DND-41 (cell line): ENCODE data around the gene DNER.

ENCODE experiments used
- ATAC-seq: fragments of 200-7000 bp; cut with Tn5 transposase; 3 replicates; pipeline ENCODE4 v1.9.1; 2021; ENCODE audit warnings: low read depth; ENCODE audit not compliant: insufficient read depth
- DNase-seq: peaks from one replicate; pipeline ENCODE4 v3.0.0-alpha.2; 2020
- H2AFZ ChIP-seq: 2 replicates; pipeline ENCODE4 v1.6.0; 2012; ENCODE audit warnings: low read depth, low read length
- H3K27ac ChIP-seq: 2 replicates; pipeline ENCODE4 v1.5.1; 2012; ENCODE audit warnings: low read length, inconsistent platforms
- H3K27me3 ChIP-seq: fragments of 200-600 bp; sonication (generic); 2 replicates; pipeline ENCODE4 v1.6.0; 2012; ENCODE audit warnings: low read length, mild to moderate bottlenecking, inconsistent platforms; ENCODE audit not compliant: insufficient read depth, poor library complexity
- H3K36me3 ChIP-seq: 2 replicates; pipeline ENCODE4 v1.5.1; 2012; ENCODE audit warnings: low read length, inconsistent platforms; ENCODE audit not compliant: insufficient read depth
- H3K4me1 ChIP-seq: 2 replicates; pipeline ENCODE4 v1.5.1; 2012; ENCODE audit warnings: mild to moderate bottlenecking, low read length; ENCODE audit not compliant: insufficient read depth
- H3K4me2 ChIP-seq: 2 replicates; pipeline ENCODE4 v1.6.0; 2012; ENCODE audit warnings: mild to moderate bottlenecking, moderate library complexity, low read length, inconsistent platforms; ENCODE audit not compliant: insufficient read depth
- H3K4me3 ChIP-seq, 2 experiments: fragments of 200-600 bp in 1 of 2; shearing (Covaris generic) in 1 of 2; 2 replicates each; pipeline ENCODE4 v1.5.1; 2012 to 2016; ENCODE audit warnings: inconsistent platforms in 2 of 2, low read length in 2 of 2, mild to moderate bottlenecking in 2 of 2, low read depth in 1 of 2, moderate library complexity in 1 of 2
- H3K79me2 ChIP-seq: 2 replicates; pipeline ENCODE4 v1.6.0; 2012; ENCODE audit warnings: low read length, inconsistent platforms; ENCODE audit not compliant: insufficient read depth
- H3K9ac ChIP-seq: 2 replicates; pipeline ENCODE4 v1.6.0; 2012; ENCODE audit warnings: low read depth, mild to moderate bottlenecking, inconsistent platforms, low read length, moderate library complexity
- H3K9me3 ChIP-seq: 2 replicates; pipeline ENCODE4 v1.5.1; 2012; ENCODE audit warnings: low read length, moderate library complexity, mild to moderate bottlenecking, inconsistent platforms; ENCODE audit not compliant: insufficient read depth, severe bottlenecking
- H4K20me1 ChIP-seq: 2 replicates; pipeline ENCODE4 v1.6.0; 2012; ENCODE audit warnings: low read length; ENCODE audit not compliant: insufficient read depth
- EZH2 ChIP-seq: IDR thresholded peaks from 3 replicates; pipeline ENCODE4 v1.6.1; 2012; ENCODE audit warnings: borderline replicate concordance, low read depth, mild to moderate bottlenecking, moderate library complexity, low read length, inconsistent platforms; ENCODE audit not compliant: severe bottlenecking
- TF ChIP-seq, protein P1 (sequence below): IDR thresholded peaks from 2 replicates; pipeline ENCODE4 v1.5.1; 2012; ENCODE audit warnings: borderline replicate concordance, low read length, moderate library complexity, mild to moderate bottlenecking; ENCODE audit not compliant: poor library complexity, severe bottlenecking; ENCODE audit errors: extremely low read depth

DNER gene

DNA sequence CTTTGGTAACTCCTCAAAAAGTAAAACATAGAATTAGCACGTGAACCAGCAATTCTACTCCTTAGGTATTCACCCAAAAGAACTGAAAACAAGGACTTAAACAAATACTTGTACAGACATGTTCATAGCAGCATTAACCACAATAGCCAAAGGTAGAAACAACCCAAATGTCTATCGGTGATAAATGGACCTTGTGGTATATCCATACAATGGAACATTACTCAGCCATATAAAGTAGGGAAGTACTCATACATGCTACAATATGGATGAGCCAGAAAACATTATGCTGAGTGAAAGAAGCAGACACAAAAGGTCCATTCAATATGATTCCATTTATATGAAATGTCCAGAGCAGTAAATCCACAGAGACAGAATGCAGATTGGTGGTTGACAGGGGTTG, 182.8 kb downstream of the DNER start:
- no peaks in the 10 kb centered on the region for H4K20me1 ChIP-seq
- H3K27me3 ChIP-seq: no peaks in the 10 kb centered on the region
- H3K4me1 ChIP-seq: no peaks in the 10 kb centered on the region
- no peak overlapping the region for H3K9ac ChIP-seq
- H3K9me3 ChIP-seq: no peaks in the 10 kb centered on the region
- H3K27ac ChIP-seq: no peak overlapping the region
- no peaks in the 10 kb centered on the region for H3K36me3 ChIP-seq
- TF ChIP-seq, protein P1, sequence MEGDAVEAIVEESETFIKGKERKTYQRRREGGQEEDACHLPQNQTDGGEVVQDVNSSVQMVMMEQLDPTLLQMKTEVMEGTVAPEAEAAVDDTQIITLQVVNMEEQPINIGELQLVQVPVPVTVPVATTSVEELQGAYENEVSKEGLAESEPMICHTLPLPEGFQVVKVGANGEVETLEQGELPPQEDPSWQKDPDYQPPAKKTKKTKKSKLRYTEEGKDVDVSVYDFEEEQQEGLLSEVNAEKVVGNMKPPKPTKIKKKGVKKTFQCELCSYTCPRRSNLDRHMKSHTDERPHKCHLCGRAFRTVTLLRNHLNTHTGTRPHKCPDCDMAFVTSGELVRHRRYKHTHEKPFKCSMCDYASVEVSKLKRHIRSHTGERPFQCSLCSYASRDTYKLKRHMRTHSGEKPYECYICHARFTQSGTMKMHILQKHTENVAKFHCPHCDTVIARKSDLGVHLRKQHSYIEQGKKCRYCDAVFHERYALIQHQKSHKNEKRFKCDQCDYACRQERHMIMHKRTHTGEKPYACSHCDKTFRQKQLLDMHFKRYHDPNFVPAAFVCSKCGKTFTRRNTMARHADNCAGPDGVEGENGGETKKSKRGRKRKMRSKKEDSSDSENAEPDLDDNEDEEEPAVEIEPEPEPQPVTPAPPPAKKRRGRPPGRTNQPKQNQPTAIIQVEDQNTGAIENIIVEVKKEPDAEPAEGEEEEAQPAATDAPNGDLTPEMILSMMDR: no peak
- no peak for TF ChIP-seq EZH2
- no peak overlapping the region for H3K4me2 ChIP-seq
- ATAC-seq: no peak
- no peak overlapping the region for H3K4me3 ChIP-seq
- no peaks in the 10 kb centered on the region for H3K79me2 ChIP-seq
- DNase-seq: no peak
- no peak overlapping the region for H2AFZ ChIP-seq

DNA sequence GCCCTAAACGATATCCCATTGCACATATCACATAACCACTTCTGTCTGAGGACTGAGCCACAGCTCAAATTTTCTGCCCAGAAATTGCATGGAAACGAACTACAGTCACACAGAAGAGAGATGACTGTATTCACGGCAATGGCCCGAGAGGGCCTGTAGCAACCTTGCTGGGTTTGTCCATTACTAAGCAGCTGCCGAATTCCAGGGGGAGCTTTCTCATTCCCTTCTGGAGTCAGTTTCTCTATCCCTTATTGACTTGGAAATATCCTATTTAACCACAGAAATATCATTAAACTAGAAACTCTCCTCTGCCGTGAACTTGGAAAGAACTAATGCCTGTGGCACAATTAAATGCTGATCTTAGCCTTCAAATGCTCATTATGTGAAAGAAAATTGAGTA, 183.9 kb downstream of the DNER start:
- H3K9ac ChIP-seq: no peak overlapping the region
- H3K4me3 ChIP-seq: no peak overlapping the region
- TF ChIP-seq EZH2: no peak
- TF ChIP-seq, protein P1: no peak
- H3K27me3 ChIP-seq: no peaks in the 10 kb centered on the region
- H3K36me3 ChIP-seq: no peaks in the 10 kb centered on the region
- no peaks in the 10 kb centered on the region for H3K79me2 ChIP-seq
- no peaks in the 10 kb centered on the region for H3K9me3 ChIP-seq
- H3K27ac ChIP-seq: no peak overlapping the region
- DNase-seq (no peak), ATAC-seq (no peak)
- H3K4me2 ChIP-seq: no peak overlapping the region
- H4K20me1 ChIP-seq: no peaks in the 10 kb centered on the region
- H3K4me1 ChIP-seq: no peaks in the 10 kb centered on the region
- H2AFZ ChIP-seq: no peak overlapping the region

DNA sequence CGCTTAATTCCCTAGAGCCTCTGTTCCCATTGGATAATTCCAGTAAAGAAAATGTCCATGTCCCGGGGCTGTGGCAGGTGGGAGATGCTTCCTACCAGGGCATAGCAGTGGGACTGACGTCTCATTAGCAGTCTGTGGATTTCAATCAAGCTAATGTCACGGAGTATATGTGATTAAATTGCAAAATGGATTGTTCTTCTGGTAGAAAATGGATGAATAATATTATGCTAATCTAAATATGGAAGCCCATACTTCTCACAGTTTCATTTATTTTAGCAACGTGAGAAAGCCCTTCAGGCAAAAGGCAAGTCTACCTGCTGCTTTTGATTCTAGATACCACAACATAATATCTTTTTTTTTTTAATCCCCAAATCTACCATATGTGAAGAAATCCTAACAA, 185.5 kb downstream of the DNER start:
- H3K9ac ChIP-seq: no peak overlapping the region
- H2AFZ ChIP-seq: no peak overlapping the region
- H4K20me1 ChIP-seq: no peaks in the 10 kb centered on the region
- DNase-seq (no peak), ATAC-seq (no peak)
- no peaks in the 10 kb centered on the region for H3K4me1 ChIP-seq
- H3K79me2 ChIP-seq: no peaks in the 10 kb centered on the region
- H3K36me3 ChIP-seq: no peaks in the 10 kb centered on the region
- no peak overlapping the region for H3K4me3 ChIP-seq
- TF ChIP-seq EZH2: no peak
- TF ChIP-seq, protein P1: no peak
- no peak overlapping the region for H3K4me2 ChIP-seq
- no peak overlapping the region for H3K27ac ChIP-seq
- no peaks in the 10 kb centered on the region for H3K27me3 ChIP-seq
- H3K9me3 ChIP-seq: no peaks in the 10 kb centered on the region

DNA sequence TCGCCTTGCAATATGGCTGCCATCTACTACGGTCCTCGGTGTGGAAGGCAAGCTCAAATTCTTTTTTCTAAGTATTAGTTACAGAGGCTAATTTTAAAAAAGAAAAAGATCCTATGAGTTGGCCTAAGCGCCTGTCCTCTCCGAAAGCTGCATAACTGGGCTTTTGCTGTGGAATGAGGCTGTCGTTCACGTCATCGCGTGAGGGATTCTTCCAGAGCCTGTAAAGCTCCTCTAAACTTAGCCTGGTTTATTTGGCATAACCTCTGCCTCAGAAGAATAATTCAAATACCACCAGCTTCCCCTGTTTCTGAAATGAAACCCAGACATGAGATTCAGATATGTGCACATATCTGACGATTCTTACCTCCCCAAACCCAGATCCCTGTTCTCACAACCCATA, 187.4 kb downstream of the DNER start:
- no peaks in the 10 kb centered on the region for H3K4me1 ChIP-seq
- no peak overlapping the region for H3K4me3 ChIP-seq
- TF ChIP-seq, protein P1: no peak
- TF ChIP-seq EZH2: no peak
- H3K27ac ChIP-seq: no peak overlapping the region
- H3K9me3 ChIP-seq: no peaks in the 10 kb centered on the region
- no peaks in the 10 kb centered on the region for H3K79me2 ChIP-seq
- no peak overlapping the region for H2AFZ ChIP-seq
- H3K9ac ChIP-seq: no peak overlapping the region
- H3K36me3 ChIP-seq: no peaks in the 10 kb centered on the region
- peaks cover 2% of the 10 kb centered on the region for H3K27me3 ChIP-seq
- no peaks in the 10 kb centered on the region for H4K20me1 ChIP-seq
- no peak for ATAC-seq
- no peak overlapping the region for H3K4me2 ChIP-seq
- no peak for DNase-seq
